GM21367 (cell line): ENCODE results near the gene HPF1.
"Not testable (repeated sequence)": the region's sequence is repeated elsewhere in the genome, so short reads cannot be mapped to it uniquely, and the experiment has no call there.

Experiments
- ATAC-seq: cut with Tn5 transposase; IDR thresholded peaks from one replicate; pipeline ENCODE4 v1.9.1; 2021; ENCODE audit not compliant: unreplicated experiment

Gene HPF1

GRCh38 chr4:169741569-169741968 is 16.2 kb downstream of the HPF1 start:
- no peak for ATAC-seq

GRCh38 chr4:169738604-169739003 is 19.1 kb downstream of the HPF1 start:
- not testable (repeated sequence) for ATAC-seq

GRCh38 chr4:169730564-169730963 is 27.2 kb downstream of the HPF1 start:
- ATAC-seq = no peak

- no peak for ATAC-seq
Measured at GRCh38 chr4:169727616-169728015, 30.1 kb downstream of the HPF1 start.

GRCh38 chr4:169724260-169724659 is 33.5 kb downstream of the HPF1 start:
- no peak for ATAC-seq

GRCh38 chr4:169723207-169723965 is 34.4 kb downstream of the HPF1 start:
- ATAC-seq = no peak

GRCh38 chr4:169720529-169720928 is 37.2 kb downstream of the HPF1 start:
- no peak for ATAC-seq

- no peak for ATAC-seq
Measured at GRCh38 chr4:169716677-169717076, 41.1 kb downstream of the HPF1 start.

- ATAC-seq = no peak
Measured at GRCh38 chr4:169715826-169716225, 41.9 kb downstream of the HPF1 start.

GRCh38 chr4:169707958-169708643 is 49.6 kb downstream of the HPF1 start:
- ATAC-seq = no peak

- ATAC-seq = no peak
Measured at GRCh38 chr4:169698331-169698730, 59.4 kb downstream of the HPF1 start.

GRCh38 chr4:169690787-169691186 is 67.0 kb downstream of the HPF1 start:
- ATAC-seq = no peak

GRCh38 chr4:169689681-169690080 is 68.1 kb downstream of the HPF1 start:
- ATAC-seq = no peak

GRCh38 chr4:169682372-169683047 is 75.2 kb downstream of the HPF1 start:
- no peak for ATAC-seq
